Measurements from ENCODE around the gene ELSPBP1.

DNA sequence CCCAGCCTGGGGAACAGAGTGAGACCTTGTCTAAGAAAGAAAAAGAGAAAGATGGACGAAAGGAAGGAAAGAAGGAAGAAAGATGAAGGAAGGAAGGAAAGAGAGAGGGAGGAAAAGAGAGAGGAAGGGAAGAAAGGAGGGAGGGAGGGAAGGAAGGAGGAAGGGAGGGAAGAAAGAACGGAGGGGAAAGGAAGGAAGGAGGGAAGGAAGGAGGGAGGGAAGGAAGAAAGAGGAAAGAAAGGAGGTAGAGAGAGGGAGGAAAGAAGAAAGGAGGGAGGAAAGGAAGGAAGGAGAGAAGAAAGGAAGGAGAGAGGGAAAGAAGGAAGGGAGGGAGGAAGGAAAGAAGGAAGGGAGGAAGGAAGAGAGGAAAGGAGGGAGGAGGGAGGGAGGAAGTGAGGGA lies 28.6 kb downstream of the ELSPBP1 start:
- TF ChIP-seq ZFP3 (CRISPR knock-in tag; IDR thresholded peaks at IDR 0.05) = no peak
- no peak for TF ChIP-seq TCF4 (CRISPR knock-in tag; IDR thresholded peaks at IDR 0.05; ENCODE audit: borderline replicate concordance)
